ENCODE data around the gene ZNF423.

ZNF423 gene

GRCh38 chr16:49618955-49619354 is 237.0 kb downstream of the ZNF423 start:
- DNase-seq, result no peak

- DNase-seq, result no peak
Observed at GRCh38 chr16:49617710-49618330, 238.1 kb downstream of the ZNF423 start.

- DNase-seq, result no peak
Observed at GRCh38 chr16:49617016-49617629, 238.8 kb downstream of the ZNF423 start.

- DNase-seq, result no peak
Observed at GRCh38 chr16:49615576-49615975, 240.3 kb downstream of the ZNF423 start.

- no peak for DNase-seq
Observed at GRCh38 chr16:49610983-49611382, 244.9 kb downstream of the ZNF423 start.

- no peak for DNase-seq
Observed at GRCh38 chr16:49608779-49609178, 247.1 kb downstream of the ZNF423 start.

- no peak for DNase-seq
Observed at GRCh38 chr16:49608098-49608497, 247.8 kb downstream of the ZNF423 start.

GRCh38 chr16:49605536-49606254 is 250.2 kb downstream of the ZNF423 start:
- DNase-seq, result no peak

- no peak for DNase-seq
Observed at GRCh38 chr16:49604602-49605001, 251.3 kb downstream of the ZNF423 start.

- no peak for DNase-seq
Observed at GRCh38 chr16:49603956-49604355, 252.0 kb downstream of the ZNF423 start.

- no peak for DNase-seq
Observed at GRCh38 chr16:49602976-49603310, 253.0 kb downstream of the ZNF423 start.

GRCh38 chr16:49602201-49602975 is 253.5 kb downstream of the ZNF423 start:
- DNase-seq, result no peak

- no peak for DNase-seq
Observed at GRCh38 chr16:49601576-49601975, 254.3 kb downstream of the ZNF423 start.

- no peak for DNase-seq
Observed at GRCh38 chr16:49600976-49601375, 254.9 kb downstream of the ZNF423 start.

- no peak for DNase-seq
Observed at GRCh38 chr16:49600536-49600935, 255.4 kb downstream of the ZNF423 start.

GRCh38 chr16:49599704-49600103 is 256.2 kb downstream of the ZNF423 start:
- no peak for DNase-seq

GRCh38 chr16:49599281-49599680 is 256.6 kb downstream of the ZNF423 start:
- no peak for DNase-seq

- no peak for DNase-seq
Observed at GRCh38 chr16:49598383-49599170, 257.3 kb downstream of the ZNF423 start.

- no peak for DNase-seq
Observed at GRCh38 chr16:49597796-49598195, 258.1 kb downstream of the ZNF423 start.

- DNase-seq, result no peak
Observed at GRCh38 chr16:49596648-49597291, 259.1 kb downstream of the ZNF423 start.

- DNase-seq, result no peak
Observed at GRCh38 chr16:49596068-49596467, 259.8 kb downstream of the ZNF423 start.
